KMS-11 (cell line): ENCODE measurements around the gene CYP27C1.

ENCODE experiments used
- H2AFZ ChIP-seq: fragments of 200-600 bp; sonication (generic); 2 replicates; pipeline ENCODE4 v1.6.1; 2016; ENCODE audit warnings: antibody characterized with exemption, mixed run types, low read depth
- H3K27ac ChIP-seq: fragments of 200-600 bp; sonication (generic); 2 replicates; pipeline ENCODE4 v1.6.1; 2016; ENCODE audit warnings: mild to moderate bottlenecking, mixed run types
- H3K27me3 ChIP-seq: fragments of 200-600 bp; sonication (generic); 2 replicates; pipeline ENCODE4 v1.6.1; 2017; ENCODE audit warnings: mild to moderate bottlenecking, low read depth, mixed run types, moderate library complexity; ENCODE audit not compliant: insufficient read depth
- H3K36me3 ChIP-seq: fragments of 200-600 bp; sonication (generic); 2 replicates; pipeline ENCODE4 v1.6.1; 2017; ENCODE audit warnings: mild to moderate bottlenecking, mixed run types; ENCODE audit not compliant: insufficient read depth
- H3K4me1 ChIP-seq: fragments of 200-600 bp; sonication (generic); 2 replicates; pipeline ENCODE4 v1.6.1; 2016; ENCODE audit warnings: mild to moderate bottlenecking, low read depth, mixed run types; ENCODE audit not compliant: poor library complexity, severe bottlenecking
- H3K4me2 ChIP-seq: fragments of 200-600 bp; sonication (generic); 2 replicates; pipeline ENCODE4 v1.7.0; 2016; ENCODE audit warnings: mild to moderate bottlenecking, mixed run types
- H3K4me3 ChIP-seq: fragments of 200-600 bp; sonication (generic); IDR thresholded peaks from 2 replicates; pipeline ENCODE4 v1.6.1; 2017; ENCODE audit warnings: low read depth, low read length, mixed read lengths; ENCODE audit not compliant: insufficient read depth
- H3K79me2 ChIP-seq: fragments of 200-600 bp; sonication (generic); 2 replicates; pipeline ENCODE4 v1.6.1; 2016; ENCODE audit warnings: low read depth, mixed run types; ENCODE audit not compliant: insufficient read depth
- H3K9ac ChIP-seq: fragments of 200-600 bp; sonication (generic); 2 replicates; pipeline ENCODE4 v1.6.1; 2016; ENCODE audit warnings: mild to moderate bottlenecking, mixed run types
- H4K20me1 ChIP-seq: fragments of 200-600 bp; sonication (generic); 2 replicates; pipeline ENCODE4 v1.6.1; 2016; ENCODE audit warnings: mild to moderate bottlenecking, mixed run types; ENCODE audit not compliant: insufficient read depth
- CTCF ChIP-seq: fragments of 200-600 bp; sonication (generic); conservative IDR thresholded peaks from 2 replicates; pipeline ENCODE4 v1.6.1; 2017; ENCODE audit warnings: low read depth, mild to moderate bottlenecking, antibody characterized with exemption, low read length, moderate library complexity, mixed read lengths

The CYP27C1 gene

GRCh38 chr2:127208313-127208712, 11.8 kb downstream of the CYP27C1 start:
- H2AFZ ChIP-seq = no peak overlapping the region
- TF ChIP-seq CTCF = no peak
- H3K4me1 ChIP-seq = no peaks in the 10 kb centered on the region

GRCh38 chr2:127205218-127206125, 14.6 kb downstream of the CYP27C1 start:
- no peak overlapping the region for H3K9ac ChIP-seq
- no peak for TF ChIP-seq CTCF
- H3K79me2 ChIP-seq = no peaks in the 10 kb centered on the region
- no peak overlapping the region for H3K4me3 ChIP-seq
- no peaks in the 10 kb centered on the region for H3K27me3 ChIP-seq
- H2AFZ ChIP-seq = no peak overlapping the region
- H4K20me1 ChIP-seq = no peaks in the 10 kb centered on the region
- no peaks in the 10 kb centered on the region for H3K36me3 ChIP-seq
- H3K4me2 ChIP-seq = no peak overlapping the region
- H3K4me1 ChIP-seq = no peaks in the 10 kb centered on the region
- no peak overlapping the region for H3K27ac ChIP-seq

More at GRCh38 chr2:127208313-127208712, 11.8 kb downstream of the CYP27C1 start:
- no peaks in the 10 kb centered on the region for H3K27me3 ChIP-seq
- no peaks in the 10 kb centered on the region for H4K20me1 ChIP-seq
- no peak overlapping the region for H3K9ac ChIP-seq
- H3K79me2 ChIP-seq = no peaks in the 10 kb centered on the region
- H3K4me2 ChIP-seq = no peak overlapping the region
- H3K4me3 ChIP-seq = no peak overlapping the region
- no peaks in the 10 kb centered on the region for H3K36me3 ChIP-seq
- no peak overlapping the region for H3K27ac ChIP-seq

GRCh38 chr2:127201452-127201851, 18.6 kb downstream of the CYP27C1 start:
- H3K27ac ChIP-seq = no peak overlapping the region
- no peaks in the 10 kb centered on the region for H3K4me1 ChIP-seq
- no peaks in the 10 kb centered on the region for H3K27me3 ChIP-seq
- no peak overlapping the region for H3K4me2 ChIP-seq
- no peaks in the 10 kb centered on the region for H3K36me3 ChIP-seq
- H4K20me1 ChIP-seq = no peaks in the 10 kb centered on the region
- no peak overlapping the region for H2AFZ ChIP-seq
- no peaks in the 10 kb centered on the region for H3K79me2 ChIP-seq
- H3K4me3 ChIP-seq = no peak overlapping the region
- TF ChIP-seq CTCF = no peak
- H3K9ac ChIP-seq = no peak overlapping the region

- no peak overlapping the region for H3K27ac ChIP-seq
- no peak overlapping the region for H2AFZ ChIP-seq
- no peak overlapping the region for H3K4me2 ChIP-seq
- no peaks in the 10 kb centered on the region for H3K4me1 ChIP-seq
- no peak for TF ChIP-seq CTCF
- no peaks in the 10 kb centered on the region for H3K27me3 ChIP-seq
- no peaks in the 10 kb centered on the region for H3K79me2 ChIP-seq
- no peaks in the 10 kb centered on the region for H4K20me1 ChIP-seq
- no peaks in the 10 kb centered on the region for H3K36me3 ChIP-seq
- no peak overlapping the region for H3K9ac ChIP-seq
- H3K4me3 ChIP-seq = no peak overlapping the region
Observed at GRCh38 chr2:127200962-127201361, 19.1 kb downstream of the CYP27C1 start.
